CD4-positive, alpha-beta T cell treated with Interleukin-15 for 1 hour (primary cell): Measurements from ENCODE around the gene ST6GALNAC3.

ENCODE experiments used
- DNase-seq: peaks from one replicate; pipeline ENCODE4 v3.0.0-alpha.2; 2020

The ST6GALNAC3 gene

GRCh38 chr1:76256289-76257223 is 182.0 kb downstream of the ST6GALNAC3 start:
- no peak for DNase-seq

DNA sequence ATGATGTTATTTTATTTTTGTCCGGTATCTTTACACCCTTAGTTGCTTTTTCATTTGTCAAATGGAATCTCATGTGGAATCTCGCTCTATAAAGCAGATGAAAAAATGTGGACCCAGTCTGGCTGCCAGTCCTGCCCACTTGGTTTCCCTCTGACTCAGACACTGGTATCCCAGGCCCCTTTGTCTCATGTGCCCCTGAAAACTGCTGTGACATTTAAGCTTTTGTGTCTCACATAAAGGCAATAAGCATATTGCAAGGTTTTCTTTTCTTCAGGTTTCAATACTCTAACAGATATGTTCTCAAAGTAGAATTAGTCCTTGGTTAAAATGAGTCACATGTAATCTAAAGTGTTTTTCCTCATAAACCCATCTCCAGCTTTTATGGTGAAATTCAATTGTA is 183.3 kb downstream of the ST6GALNAC3 start:
- no peak for DNase-seq

- DNase-seq: no peak
Measured at GRCh38 chr1:76259270-76259669, 184.7 kb downstream of the ST6GALNAC3 start.

GRCh38 chr1:76260279-76260678 is 185.7 kb downstream of the ST6GALNAC3 start:
- DNase-seq: no peak

DNA sequence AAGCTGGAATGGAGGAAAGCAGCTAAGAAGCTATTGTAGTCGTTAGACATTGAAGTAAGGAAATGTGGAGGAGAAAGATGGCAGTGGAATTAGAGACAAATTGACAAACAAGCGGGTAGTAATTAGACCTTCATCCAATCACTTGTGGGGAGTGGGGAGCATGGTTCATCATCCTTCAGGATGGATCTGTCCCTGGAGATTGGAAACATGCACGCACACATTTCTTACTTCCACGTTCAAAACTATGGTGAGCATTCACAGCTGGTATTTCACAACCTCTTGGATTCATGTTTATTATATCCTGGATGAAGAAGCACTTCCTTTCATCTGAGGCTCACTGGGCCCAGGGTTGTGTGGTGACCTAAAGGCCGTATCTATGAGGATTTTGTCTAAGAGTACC is 188.1 kb downstream of the ST6GALNAC3 start:
- no peak for DNase-seq

DNA sequence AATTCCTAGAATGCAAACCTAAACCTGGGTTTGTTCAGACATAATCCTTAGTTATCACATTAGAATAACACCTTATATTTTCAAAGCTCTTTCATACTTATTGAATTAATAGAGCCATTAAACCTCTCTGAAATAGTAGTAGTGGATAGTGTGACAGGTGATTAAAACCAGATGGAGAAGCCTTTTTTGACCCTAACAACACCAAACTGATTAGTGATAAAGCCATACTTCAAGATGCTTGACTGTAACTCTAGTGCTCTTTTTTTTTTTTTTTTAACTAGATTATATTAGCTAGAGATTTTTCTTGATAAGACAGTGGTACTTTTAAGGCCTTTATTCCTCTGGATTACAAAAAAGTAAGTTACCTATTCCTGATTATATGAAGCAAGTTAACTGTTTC is 190.1 kb downstream of the ST6GALNAC3 start:
- no peak for DNase-seq

DNA sequence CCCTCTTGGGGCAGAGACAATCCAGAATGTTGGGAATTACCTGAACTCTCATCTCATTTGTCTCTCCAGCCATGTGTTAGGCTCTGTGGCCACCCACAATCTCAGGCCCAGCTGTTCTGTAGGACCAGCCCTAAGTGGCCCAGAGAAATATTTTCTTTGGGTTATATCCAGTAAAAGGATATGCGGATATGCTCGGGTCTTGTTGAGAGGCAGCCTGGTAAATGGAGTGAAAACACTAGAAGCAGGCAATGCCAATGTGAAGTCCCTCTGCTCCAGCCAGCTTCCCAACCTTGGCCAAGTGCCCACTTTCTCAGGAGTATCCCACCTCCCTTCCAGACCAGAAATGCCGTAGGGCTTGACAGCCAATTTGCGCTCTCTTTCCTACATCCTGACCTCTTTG is 192.2 kb downstream of the ST6GALNAC3 start:
- DNase-seq: no peak

- DNase-seq: no peak
Measured at GRCh38 chr1:76267631-76268030, 193.1 kb downstream of the ST6GALNAC3 start.

GRCh38 chr1:76268341-76268740 is 193.8 kb downstream of the ST6GALNAC3 start:
- no peak for DNase-seq

- no peak for DNase-seq
Measured at GRCh38 chr1:76269155-76269554, 194.6 kb downstream of the ST6GALNAC3 start.

- DNase-seq: no peak
Measured at GRCh38 chr1:76274302-76274701, 199.8 kb downstream of the ST6GALNAC3 start.

DNA sequence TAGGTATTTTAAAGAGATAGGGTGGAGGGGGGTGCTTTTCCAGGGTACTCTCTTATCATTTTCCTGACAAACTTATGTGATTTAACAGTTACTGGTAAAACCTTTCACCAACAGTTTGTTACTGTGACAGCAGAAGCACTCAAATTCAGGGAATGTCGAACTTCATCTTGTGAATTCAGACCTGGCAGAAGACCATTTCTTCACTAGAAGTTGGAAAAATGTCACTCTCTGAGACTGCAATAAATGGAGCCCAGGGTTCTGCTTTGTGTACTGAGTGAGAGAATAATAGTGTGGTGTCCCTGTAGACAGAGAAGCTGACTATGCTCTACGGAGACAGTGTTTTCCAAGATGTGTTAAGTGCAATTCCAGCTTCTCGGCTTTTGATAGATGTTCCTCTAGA is 200.2 kb downstream of the ST6GALNAC3 start:
- DNase-seq: no peak

DNA sequence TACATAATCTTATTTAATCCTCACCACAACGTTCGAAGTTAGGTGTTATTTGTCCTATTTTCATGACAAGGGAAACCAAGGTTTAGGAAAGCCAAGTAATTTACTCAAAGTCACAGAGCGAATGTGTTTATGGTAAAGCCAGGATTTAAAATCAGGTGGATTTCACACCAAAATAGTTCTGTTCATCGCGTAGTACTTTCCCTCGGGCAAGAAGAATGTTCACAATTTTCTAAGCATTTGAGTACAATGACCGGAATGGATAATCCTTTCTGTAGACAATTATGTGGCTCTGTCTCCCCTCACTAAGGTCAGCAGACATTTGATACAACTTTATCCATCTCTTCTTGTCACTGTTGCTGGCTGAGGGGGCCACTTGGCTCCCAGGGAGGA is 204.2 kb downstream of the ST6GALNAC3 start:
- DNase-seq: no peak

DNA sequence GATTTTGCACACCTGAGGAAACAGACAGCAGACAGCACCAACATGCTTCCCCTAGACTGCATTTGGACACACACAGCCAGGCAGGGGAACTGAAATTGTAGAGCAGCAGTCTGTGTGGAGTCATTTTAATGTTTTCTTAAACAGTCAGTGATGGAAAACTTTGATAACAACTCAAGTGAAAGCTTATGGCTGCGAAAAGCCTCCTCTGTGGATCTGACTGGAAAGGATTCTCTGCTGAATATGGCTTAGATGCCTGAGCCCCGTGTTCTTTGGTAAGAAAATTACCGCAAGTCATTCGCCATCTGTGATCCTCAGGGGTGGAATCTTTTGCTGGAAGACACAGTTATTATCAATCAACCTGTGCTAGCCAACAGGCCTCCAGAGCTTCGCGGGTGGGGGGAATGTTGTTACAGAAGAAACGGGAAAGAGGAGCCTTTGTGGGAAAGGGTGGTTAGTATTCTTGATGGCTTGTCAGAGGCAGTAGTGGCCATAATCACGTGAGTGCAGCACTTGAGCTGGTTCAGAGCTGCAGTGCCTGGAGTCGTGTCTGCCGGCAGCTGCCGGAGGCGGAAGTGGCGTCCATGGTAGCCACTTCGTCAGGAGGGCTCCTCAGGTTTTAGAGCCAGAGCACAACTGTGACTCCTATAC is 204.7 kb downstream of the ST6GALNAC3 start:
- DNase-seq: no peak

- DNase-seq: no peak
Measured at GRCh38 chr1:76281306-76281705, 206.8 kb downstream of the ST6GALNAC3 start.

- no peak for DNase-seq
Measured at GRCh38 chr1:76284842-76285241, 210.3 kb downstream of the ST6GALNAC3 start.

- DNase-seq: no peak
Measured at GRCh38 chr1:76285578-76286135, 211.1 kb downstream of the ST6GALNAC3 start.

DNA sequence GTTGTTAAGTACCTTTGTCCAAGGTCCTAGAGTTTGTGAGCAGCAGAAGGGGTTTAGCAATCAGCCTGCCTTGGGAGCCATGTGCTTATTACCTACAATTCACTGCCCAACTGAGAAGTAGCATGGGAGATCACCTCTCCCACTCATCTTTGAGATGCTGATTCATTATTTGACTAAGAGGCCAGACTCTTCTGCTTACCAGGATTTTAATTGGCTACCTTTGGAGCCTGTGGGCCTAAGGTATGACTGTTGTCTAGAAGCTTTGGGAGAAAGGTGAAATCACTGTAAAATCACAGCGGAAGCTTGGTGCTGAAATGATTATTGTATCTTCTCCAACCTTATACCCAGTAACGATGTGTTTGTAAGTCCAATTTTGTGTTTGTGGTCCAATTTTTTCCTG is 213.4 kb downstream of the ST6GALNAC3 start:
- no peak for DNase-seq

- no peak for DNase-seq
Measured at GRCh38 chr1:76288758-76289483, 214.4 kb downstream of the ST6GALNAC3 start.

- no peak for DNase-seq
Measured at GRCh38 chr1:76289692-76290091, 215.1 kb downstream of the ST6GALNAC3 start.

DNA sequence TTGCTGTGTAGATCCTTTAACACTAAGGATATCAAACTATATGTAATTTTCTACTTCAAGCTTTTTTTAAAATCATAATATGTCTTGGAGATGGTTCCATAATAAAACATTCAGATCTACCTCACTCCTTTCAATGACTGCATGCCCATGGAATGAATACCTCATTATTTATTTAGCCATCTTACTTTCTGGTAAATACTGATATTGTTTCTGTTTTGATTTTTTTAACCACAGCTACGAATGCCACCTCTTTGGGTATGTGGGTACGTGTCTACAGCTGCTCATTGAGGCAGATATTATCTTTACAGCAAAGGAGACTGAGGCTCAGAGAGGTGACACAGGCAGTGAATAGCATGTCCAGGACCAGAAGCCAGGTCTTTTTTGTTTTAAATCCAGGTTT is 215.7 kb downstream of the ST6GALNAC3 start:
- DNase-seq: no peak

DNA sequence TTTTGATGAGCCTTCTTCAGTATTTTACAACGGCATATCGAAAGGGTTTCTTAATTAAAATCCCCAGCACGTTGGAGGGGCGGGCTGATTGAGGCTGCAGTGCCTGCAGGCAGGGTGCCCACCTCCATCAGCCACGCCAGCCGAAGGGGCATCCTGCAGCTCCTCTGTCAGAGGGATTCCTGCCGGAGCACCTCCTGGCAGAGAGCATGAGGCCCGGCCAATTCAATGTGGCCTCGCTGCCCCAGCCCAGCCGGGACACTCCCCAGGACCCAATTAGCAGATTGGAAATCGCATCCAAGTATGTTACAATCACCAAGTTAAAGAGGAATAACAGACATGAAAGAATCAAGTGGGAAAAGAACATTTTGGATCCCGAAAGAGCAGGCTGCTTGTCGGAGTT is 216.6 kb downstream of the ST6GALNAC3 start:
- DNase-seq: no peak

GRCh38 chr1:76291737-76292136 is 217.2 kb downstream of the ST6GALNAC3 start:
- no peak for DNase-seq
